Measurements from ENCODE around the gene TMC3.

TMC3 gene

GRCh38 chr15:81312790-81313543, 61.0 kb downstream of the TMC3 start:
- no peak overlapping the region for H3K4me2 ChIP-seq
- no peak overlapping the region for H3K27ac ChIP-seq
- no peaks in the 10 kb centered on the region for H3K36me3 ChIP-seq (ENCODE audit: insufficient read depth)
- peaks cover 15% of the 10 kb centered on the region for H3K4me1 ChIP-seq (ENCODE audit: low read depth, poor library complexity, severe bottlenecking)
- no peaks in the 10 kb centered on the region for H4K20me1 ChIP-seq (ENCODE audit: insufficient read depth)
- H3K9ac ChIP-seq, result no peak overlapping the region
- no peaks in the 10 kb centered on the region for H3K79me2 ChIP-seq (ENCODE audit: insufficient read depth, low read depth)
- no peak overlapping the region for H3K4me3 ChIP-seq (IDR thresholded peaks at IDR 0.05; ENCODE audit: insufficient read depth, low read depth, low read length)
- H2AFZ ChIP-seq (ENCODE audit: low read depth), result no peak overlapping the region
- H3K27me3 ChIP-seq (ENCODE audit: insufficient read depth, low read depth), result no peaks in the 10 kb centered on the region
- no peak for TF ChIP-seq CTCF (conservative IDR thresholded peaks at IDR 0.05; ENCODE audit: low read depth, low read length)

DNA sequence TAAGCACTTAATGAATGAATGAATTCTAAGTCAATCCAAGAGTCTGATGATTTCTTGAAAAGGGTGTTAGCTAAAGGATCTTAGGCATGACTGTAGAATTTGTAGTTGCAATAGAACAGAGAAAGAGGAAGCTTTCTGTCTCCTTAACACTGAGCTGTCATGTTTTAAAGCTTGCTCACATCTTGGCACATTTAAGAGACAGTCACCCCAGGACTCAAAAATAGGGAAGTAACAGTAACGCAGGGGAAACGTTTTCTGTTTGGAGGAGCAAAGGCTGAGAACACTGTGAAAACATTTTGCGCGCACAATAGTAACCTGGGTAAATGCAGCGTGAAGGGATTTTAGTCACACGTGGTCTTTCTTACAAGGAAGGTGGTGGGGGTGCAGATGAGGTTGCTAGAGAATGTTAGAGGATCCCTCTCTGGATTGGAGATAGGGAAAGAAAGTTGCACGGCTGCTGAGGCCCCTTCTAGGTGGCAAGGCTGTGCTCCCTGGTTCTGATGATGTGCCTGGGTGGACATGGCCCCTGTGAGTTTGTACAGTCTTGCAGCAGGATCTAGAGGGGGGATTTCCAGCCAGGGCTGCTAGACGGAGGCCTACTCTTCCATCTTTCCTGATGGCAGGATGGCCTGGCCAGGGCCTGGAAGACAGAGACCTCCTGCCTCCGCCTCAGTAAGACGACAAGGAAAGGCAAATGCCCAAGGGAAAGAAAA, 62.1 kb downstream of the TMC3 start:
- Histone ChIP-seq H3K27me3 (ENCODE audit: insufficient read depth, low read depth) (no peaks in the 10 kb centered on the region), H3K4me2 (no peak overlapping the region), H3K79me2 (ENCODE audit: insufficient read depth, low read depth) (no peaks in the 10 kb centered on the region), H2AFZ (ENCODE audit: low read depth) (no peak overlapping the region), H4K20me1 (ENCODE audit: insufficient read depth) (no peaks in the 10 kb centered on the region), H3K4me1 (ENCODE audit: low read depth, poor library complexity, severe bottlenecking) (peaks cover 4% of the 10 kb centered on the region), H3K9ac (no peak overlapping the region), H3K4me3 (IDR thresholded peaks at IDR 0.05; ENCODE audit: insufficient read depth, low read depth, low read length) (no peak overlapping the region), H3K27ac (no peak overlapping the region), H3K36me3 (ENCODE audit: insufficient read depth) (0 out of 2 replicates have a peak, but pooled peaks cover 3% of the 10 kb centered on the region)
- no peak for TF ChIP-seq CTCF (conservative IDR thresholded peaks at IDR 0.05; ENCODE audit: low read depth, low read length)

DNA sequence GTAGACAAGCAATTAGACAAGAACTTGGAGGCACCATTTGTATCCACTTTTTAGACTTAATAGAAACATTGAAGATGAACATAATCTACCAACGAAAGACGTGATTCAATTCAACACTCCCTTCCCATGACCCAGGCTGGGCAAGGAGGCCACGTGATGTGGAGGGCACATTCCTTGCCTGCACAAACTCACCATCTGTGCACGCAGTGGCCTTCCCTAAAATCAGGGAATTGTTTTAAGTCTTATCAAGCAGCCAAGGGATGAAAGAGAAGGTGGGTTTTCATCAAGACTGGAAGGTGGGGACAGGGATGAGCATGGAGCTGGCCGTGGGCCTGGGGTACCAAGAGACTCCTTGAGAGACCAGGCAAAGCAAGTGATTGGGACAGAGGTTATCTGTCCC, 63.5 kb downstream of the TMC3 start:
- H3K79me2 ChIP-seq (ENCODE audit: insufficient read depth, low read depth), result no peaks in the 10 kb centered on the region
- TF ChIP-seq CTCF (conservative IDR thresholded peaks at IDR 0.05; ENCODE audit: low read depth, low read length), result no peak
- H3K36me3 ChIP-seq (ENCODE audit: insufficient read depth), result 0 out of 2 replicates have a peak, but pooled peaks cover 3% of the 10 kb centered on the region
- H4K20me1 ChIP-seq (ENCODE audit: insufficient read depth), result no peaks in the 10 kb centered on the region
- H2AFZ ChIP-seq (ENCODE audit: low read depth), result no peak overlapping the region
- H3K4me2 ChIP-seq, result no peak overlapping the region
- H3K9ac ChIP-seq, result no peak overlapping the region
- no peaks in the 10 kb centered on the region for H3K27me3 ChIP-seq (ENCODE audit: insufficient read depth, low read depth)
- H3K4me3 ChIP-seq (IDR thresholded peaks at IDR 0.05; ENCODE audit: insufficient read depth, low read depth, low read length), result no peak overlapping the region
- H3K4me1 ChIP-seq (ENCODE audit: low read depth, poor library complexity, severe bottlenecking), result peaks cover 3% of the 10 kb centered on the region
- no peak overlapping the region for H3K27ac ChIP-seq

- no peak overlapping the region for H3K4me2 ChIP-seq
- H3K4me3 ChIP-seq (IDR thresholded peaks at IDR 0.05; ENCODE audit: insufficient read depth, low read depth, low read length), result no peak overlapping the region
- peaks cover 9% of the 10 kb centered on the region for H3K4me1 ChIP-seq (ENCODE audit: low read depth, poor library complexity, severe bottlenecking)
- 0 out of 2 replicates have a peak, but pooled peaks cover 3% of the 10 kb centered on the region for H3K36me3 ChIP-seq (ENCODE audit: insufficient read depth)
- H3K9ac ChIP-seq, result no peak overlapping the region
- TF ChIP-seq CTCF (conservative IDR thresholded peaks at IDR 0.05; ENCODE audit: low read depth, low read length), result no peak
- no peaks in the 10 kb centered on the region for H3K79me2 ChIP-seq (ENCODE audit: insufficient read depth, low read depth)
- no peaks in the 10 kb centered on the region for H3K27me3 ChIP-seq (ENCODE audit: insufficient read depth, low read depth)
- H4K20me1 ChIP-seq (ENCODE audit: insufficient read depth), result no peaks in the 10 kb centered on the region
- no peak overlapping the region for H3K27ac ChIP-seq
- no peak overlapping the region for H2AFZ ChIP-seq (ENCODE audit: low read depth)
Measured at GRCh38 chr15:81309647-81310450, 64.2 kb downstream of the TMC3 start.

Data from KMS-11 (cell line).